Activated B cell treated with CpG ODN at 0.5 μM for 24 hours (primary cell): ENCODE data around the gene C2. TPM values are rescaled to one million over a fixed set of nuclear protein-coding genes. Genes with fewer than 3 reads are reported as not detected.

Experiments used
- ATAC-seq: fragments of 200-7000 bp; cut with Tn5 transposase; one replicate; pipeline ENCODE4 v1.10.0; 2021; ENCODE audit warnings: low read depth, mild to moderate bottlenecking, moderate library complexity
- CTCF ChIA-PET: fragments of 350-600 bp; sonication (Branson Sonifier 250); formaldehyde crosslinking; loops from one replicate; lab custom pipeline; 2021; ENCODE audit warnings: antibody characterized with exemption; lab: Charles Lee
- POLR2A ChIA-PET: fragments of 350-600 bp; sonication (Branson Sonifier 250); formaldehyde crosslinking; loops from one replicate; lab custom pipeline; 2021; ENCODE audit warnings: antibody characterized with exemption; lab: Charles Lee
- DNase-seq: peaks from one replicate; pipeline ENCODE4 v3.0.0; 2022
- H3K27ac Mint-ChIP-seq: one replicate; pipeline ENCODE4 v1.8.0; 2020; ENCODE audit warnings: mixed read lengths
- H3K27me3 Mint-ChIP-seq: one replicate; pipeline ENCODE4 v1.8.0; 2021; ENCODE audit warnings: mixed read lengths
- H3K36me3 Mint-ChIP-seq: one replicate; pipeline ENCODE4 v1.8.0; 2021; ENCODE audit warnings: low read depth, mixed read lengths
- H3K4me1 Mint-ChIP-seq: one replicate; pipeline ENCODE4 v1.8.0; 2021; ENCODE audit warnings: mixed read lengths
- H3K4me3 Mint-ChIP-seq: one replicate; pipeline ENCODE4 v1.8.0; 2020; ENCODE audit warnings: mild to moderate bottlenecking, mixed read lengths
- H3K9me3 Mint-ChIP-seq: one replicate; pipeline ENCODE4 v1.8.0; 2020; ENCODE audit warnings: mixed read lengths
- CTCF ChIP-seq: fragments of 200-600 bp; IDR thresholded peaks from one replicate; pipeline ENCODE4 v1.8.0; 2022; ENCODE audit warnings: antibody characterized with exemption, mild to moderate bottlenecking
- intact Hi-C: fragments of 100-400 bp; cut with micrococcal nuclease; formaldehyde crosslinking; loops from one replicate; pipeline ENCODE4 v1.15.1; 2024
- total RNA-seq: library from RNA; stranded (reverse); gene quantifications from 2 replicates; pipeline ENCODE4 v1.2.3, GENCODE V29; 2022

C2 gene
- total RNA-seq, 1 donor from 2014 or later = 0.95 TPM

- Mint-ChIP-seq H3K4me1 (peaks cover 35% of the 10 kb centered on the region), H3K4me3 (no peak overlapping the region), H3K27me3 (no peaks in the 10 kb centered on the region), H3K36me3 (peaks cover 80% of the 10 kb centered on the region), H3K27ac (no peak overlapping the region), H3K9me3 (no peaks in the 10 kb centered on the region)
- ATAC-seq (no peak), DNase-seq (no peak)
- intact Hi-C loops = no loop called here
- TF ChIP-seq CTCF = no peak
- POLR2A ChIA-PET = interaction anchor here (5.2 kb wide), 1 partner anchor 10 kb away, joined by 113 read pairs; the partner anchor contains the start of genes NELFE and SKIC2
- CTCF ChIA-PET = no interaction called here
These were observed 40.8 kb downstream of the C2 start for GRCh38 chr6:31968326-31968725.

GRCh38 chr6:31968791-31969711 is 41.5 kb downstream of the C2 start:
- Mint-ChIP-seq H3K4me3 (no peak overlapping the region), H3K9me3 (no peaks in the 10 kb centered on the region), H3K36me3 (peaks cover 72% of the 10 kb centered on the region), H3K27me3 (no peaks in the 10 kb centered on the region), H3K27ac (no peak overlapping the region), H3K4me1 (peaks cover 39% of the 10 kb centered on the region)
- ATAC-seq = no peak
- ChIA-PET CTCF (no interaction called here), POLR2A (interaction anchor here (0.6 to 5.2 kb wide), 4 partner anchors 11 to 266 kb away, joined by 3 to 113 read pairs (median 4); partner anchors contain the start of genes ABHD16A, NELFE and SKIC2)
- TF ChIP-seq CTCF = no peak
- intact Hi-C loops = no loop called here
- no peak for DNase-seq

GRCh38 chr6:31969712-31970603 is 42.4 kb downstream of the C2 start:
- H3K36me3 Mint-ChIP-seq = peaks cover 63% of the 10 kb centered on the region
- DNase-seq (no peak), ATAC-seq (no peak)
- peak overlapping the region; percentile 71 for H3K27ac Mint-ChIP-seq
- TF ChIP-seq CTCF = no peak
- POLR2A ChIA-PET = interaction anchor here (0.6 to 5.2 kb wide), 4 partner anchors 12 to 177 kb away, joined by 3 to 113 read pairs (median 3); partner anchors contain the start of genes NELFE and SKIC2
- CTCF ChIA-PET = no interaction called here
- no peaks in the 10 kb centered on the region for H3K27me3 Mint-ChIP-seq
- H3K4me1 Mint-ChIP-seq = peaks cover 39% of the 10 kb centered on the region
- H3K4me3 Mint-ChIP-seq = peak overlapping the region; percentile 21
- no peaks in the 10 kb centered on the region for H3K9me3 Mint-ChIP-seq
- intact Hi-C loops = loop anchor here (10.0 kb wide), 1 partner anchor 1235 kb away; the partner anchor contains the start of genes HSD17B8, RING1, RXRB and SLC39A7

- H3K9me3 Mint-ChIP-seq = no peaks in the 10 kb centered on the region
- peaks cover 56% of the 10 kb centered on the region for H3K36me3 Mint-ChIP-seq
- H3K27me3 Mint-ChIP-seq = no peaks in the 10 kb centered on the region
- H3K4me1 Mint-ChIP-seq = peaks cover 39% of the 10 kb centered on the region
- intact Hi-C loops = loop anchor here (10.0 kb wide), 1 partner anchor 1234 kb away; the partner anchor contains the start of genes HSD17B8, RING1, RXRB and SLC39A7
- peak overlapping the region; percentile 98 for H3K4me3 Mint-ChIP-seq
- POLR2A ChIA-PET = interaction anchor here (0.6 to 5.2 kb wide), 6 partner anchors 9 to 232 kb away, joined by 3 to 113 read pairs (median 5); partner anchors contain the start of genes FKBPL, NELFE and SKIC2
- CTCF ChIA-PET = no interaction called here
- TF ChIP-seq CTCF = no peak
- no peak for ATAC-seq
- peak overlapping the region; percentile 100 for H3K27ac Mint-ChIP-seq
- DNase-seq = no peak
These were observed 43.2 kb downstream of the C2 start for GRCh38 chr6:31970604-31971271.
